Stimulated activated CD8-positive, alpha-beta memory T cell treated with anti-CD3 and anti-CD28 coated beads, Interleukin-15, amount 100 ng/mL, for 48 hours (primary cell): ENCODE data around the gene TCF7.

Experiments
- DNase-seq, 2 donors: peaks; one replicate each; pipeline ENCODE4 v3.0.0-alpha.2; 2020; ENCODE audit warnings: low read depth in 2 of 2

Gene TCF7

DNA sequence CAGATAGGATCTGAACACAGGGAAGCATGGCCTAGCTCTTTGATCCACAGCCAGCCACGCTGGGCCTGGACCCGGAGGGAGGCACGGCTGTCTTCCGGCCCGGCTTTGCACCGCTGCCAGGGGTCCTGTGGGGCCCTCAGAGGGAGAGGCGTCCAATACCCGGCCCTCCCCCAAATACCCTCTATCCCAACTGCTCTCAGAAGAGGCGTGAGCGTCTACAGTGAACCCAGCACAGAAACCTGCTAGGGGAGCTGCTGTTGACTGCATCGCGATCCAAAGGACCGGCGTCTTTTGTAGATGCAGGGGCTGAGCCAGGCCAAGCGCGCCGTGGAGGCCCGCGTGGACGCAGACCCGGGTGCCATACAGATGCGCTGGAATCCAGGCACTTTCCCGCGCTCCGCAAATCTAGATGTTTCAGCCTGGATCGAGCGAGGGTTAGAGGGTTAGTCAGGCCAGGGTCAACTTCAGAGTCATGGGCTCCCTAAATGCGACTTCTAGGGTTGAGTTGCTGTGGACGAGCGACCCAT lies 1.1 kb upstream of the TCF7 start:
- DNase-seq, result no peak

- DNase-seq, result peak; percentile 74 to 75
Observed at GRCh38 chr5:134114886-134115805, 665 bp downstream of the TCF7 start.

DNA sequence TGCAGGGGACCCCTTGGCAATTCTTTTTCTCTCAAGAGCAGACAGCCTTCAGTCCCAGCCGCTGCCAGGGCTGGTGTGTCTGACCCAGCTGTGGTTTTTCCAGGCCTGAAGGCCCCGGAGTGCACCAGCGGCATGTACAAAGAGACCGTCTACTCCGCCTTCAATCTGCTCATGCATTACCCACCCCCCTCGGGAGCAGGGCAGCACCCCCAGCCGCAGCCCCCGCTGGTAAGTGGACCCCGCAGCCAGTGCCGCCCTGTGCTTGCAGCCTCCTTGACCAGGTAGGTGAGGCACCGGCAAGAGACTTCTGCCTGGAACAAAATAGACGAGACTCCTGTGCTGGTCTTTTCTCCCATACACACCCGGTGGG lies 1.3 kb downstream of the TCF7 start:
- DNase-seq, result no peak

- no peak for DNase-seq
Observed at GRCh38 chr5:134116286-134116685, 1.8 kb downstream of the TCF7 start.

DNA sequence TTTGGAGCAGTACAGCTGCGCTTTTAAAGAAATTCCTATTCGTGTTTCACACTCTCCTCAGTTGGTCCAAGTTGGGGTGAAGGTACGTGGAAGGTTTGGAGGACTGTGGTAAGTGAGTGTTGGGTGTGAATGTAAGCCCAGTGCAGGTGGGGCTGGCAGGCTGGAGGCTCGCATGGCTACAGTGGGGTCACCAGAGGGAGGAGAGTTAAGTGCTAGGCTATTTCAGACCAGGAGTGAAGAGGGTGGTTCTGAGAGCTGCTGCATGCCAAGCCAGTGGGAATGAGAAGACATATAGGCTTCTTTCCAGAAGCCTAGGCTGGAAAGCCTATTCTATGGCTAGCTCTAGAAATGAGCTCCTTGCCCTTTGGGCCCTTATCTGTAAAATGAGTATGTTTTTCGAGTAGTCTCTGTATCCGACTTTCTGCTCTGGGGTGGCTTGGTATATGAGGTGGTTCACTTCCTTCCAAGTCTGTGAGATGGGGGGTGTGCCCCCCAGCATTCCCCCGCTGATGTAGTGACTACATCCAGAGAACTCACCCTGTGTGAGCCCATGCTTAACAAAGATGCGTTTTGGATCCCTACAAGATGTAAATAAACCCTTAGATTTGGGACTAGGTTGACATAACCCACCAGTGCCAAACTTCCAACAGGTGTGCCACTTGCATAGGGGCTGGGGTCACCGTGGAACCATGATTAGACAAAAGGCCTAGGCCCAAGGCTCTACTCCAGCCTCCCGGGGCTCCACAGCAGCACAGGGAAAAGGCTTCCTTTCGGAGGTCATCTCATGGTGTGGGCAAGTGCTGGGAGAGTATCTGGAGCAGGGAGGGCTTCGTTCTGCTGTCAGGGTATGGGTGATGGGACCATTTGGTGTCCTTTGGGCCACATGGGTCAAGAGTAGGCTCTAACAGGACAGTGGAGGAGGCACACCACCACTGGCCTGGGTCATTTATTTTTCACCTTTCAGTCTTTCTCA lies 2.6 kb downstream of the TCF7 start:
- DNase-seq, result no peak

- DNase-seq, result no peak
Observed at GRCh38 chr5:134118212-134118835, 3.8 kb downstream of the TCF7 start.

- no peak for DNase-seq
Observed at GRCh38 chr5:134119720-134120119, 5.2 kb downstream of the TCF7 start.

GRCh38 chr5:134120386-134121138 lies 6.1 kb downstream of the TCF7 start:
- no peak for DNase-seq

GRCh38 chr5:134122530-134122929 lies 8.0 kb downstream of the TCF7 start:
- DNase-seq, result no peak

DNA sequence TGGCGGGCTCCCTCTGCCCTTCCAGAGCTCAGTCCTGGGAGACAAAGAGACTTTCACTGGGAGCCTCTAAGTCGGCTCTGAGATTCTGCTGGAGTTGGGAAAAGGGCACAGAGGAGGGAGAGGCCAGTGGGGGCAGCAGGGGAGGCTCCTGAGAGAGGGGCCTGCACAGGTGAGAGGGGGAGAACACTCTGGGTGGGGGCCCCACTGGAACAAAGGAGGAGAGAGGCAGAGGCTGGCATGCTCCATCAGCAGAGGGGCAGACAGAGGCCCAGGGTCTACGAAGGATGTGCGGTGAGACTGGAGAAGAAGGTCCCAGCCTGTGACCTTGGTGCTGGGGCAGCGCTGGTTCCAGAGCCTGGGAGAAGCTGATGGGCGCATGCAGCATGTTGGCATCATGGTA lies 8.9 kb downstream of the TCF7 start:
- no peak for DNase-seq

DNA sequence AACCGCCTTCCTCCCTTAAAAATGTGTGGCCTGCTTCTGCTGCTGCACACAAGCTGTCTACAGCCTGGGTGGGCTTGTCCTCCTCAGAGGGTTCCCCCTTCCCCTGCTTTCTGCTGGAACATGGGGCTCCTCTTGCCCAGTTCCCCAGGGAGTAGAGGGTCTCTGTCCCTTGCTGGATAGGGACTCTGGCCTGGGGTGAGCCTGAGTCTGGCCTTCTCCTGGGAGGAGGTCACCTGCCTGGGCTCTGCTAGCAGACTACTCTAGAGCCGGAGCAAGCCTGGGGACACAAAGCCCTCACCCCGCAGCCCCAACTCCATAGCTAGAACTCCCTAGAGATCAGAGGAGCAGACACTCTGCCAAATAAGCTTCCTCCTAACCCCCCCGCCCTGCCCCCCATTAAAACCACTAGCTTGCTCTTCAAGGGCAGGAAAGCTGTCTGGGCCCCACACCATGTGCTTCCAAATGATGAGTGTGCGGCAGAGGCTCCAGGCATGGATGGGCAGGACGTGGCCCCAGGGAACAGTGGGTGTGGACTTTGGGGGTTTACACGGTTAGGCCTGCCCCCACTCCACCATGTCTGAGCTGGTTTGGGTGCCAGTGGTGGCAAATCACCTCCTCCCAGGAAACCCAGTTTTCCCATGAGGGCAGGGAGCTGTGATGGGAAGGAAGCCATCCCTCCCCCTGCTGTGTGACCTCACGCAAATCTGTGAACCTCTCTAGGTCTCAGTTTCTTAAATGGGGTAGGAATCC lies 10.0 kb downstream of the TCF7 start:
- no peak for DNase-seq

DNA sequence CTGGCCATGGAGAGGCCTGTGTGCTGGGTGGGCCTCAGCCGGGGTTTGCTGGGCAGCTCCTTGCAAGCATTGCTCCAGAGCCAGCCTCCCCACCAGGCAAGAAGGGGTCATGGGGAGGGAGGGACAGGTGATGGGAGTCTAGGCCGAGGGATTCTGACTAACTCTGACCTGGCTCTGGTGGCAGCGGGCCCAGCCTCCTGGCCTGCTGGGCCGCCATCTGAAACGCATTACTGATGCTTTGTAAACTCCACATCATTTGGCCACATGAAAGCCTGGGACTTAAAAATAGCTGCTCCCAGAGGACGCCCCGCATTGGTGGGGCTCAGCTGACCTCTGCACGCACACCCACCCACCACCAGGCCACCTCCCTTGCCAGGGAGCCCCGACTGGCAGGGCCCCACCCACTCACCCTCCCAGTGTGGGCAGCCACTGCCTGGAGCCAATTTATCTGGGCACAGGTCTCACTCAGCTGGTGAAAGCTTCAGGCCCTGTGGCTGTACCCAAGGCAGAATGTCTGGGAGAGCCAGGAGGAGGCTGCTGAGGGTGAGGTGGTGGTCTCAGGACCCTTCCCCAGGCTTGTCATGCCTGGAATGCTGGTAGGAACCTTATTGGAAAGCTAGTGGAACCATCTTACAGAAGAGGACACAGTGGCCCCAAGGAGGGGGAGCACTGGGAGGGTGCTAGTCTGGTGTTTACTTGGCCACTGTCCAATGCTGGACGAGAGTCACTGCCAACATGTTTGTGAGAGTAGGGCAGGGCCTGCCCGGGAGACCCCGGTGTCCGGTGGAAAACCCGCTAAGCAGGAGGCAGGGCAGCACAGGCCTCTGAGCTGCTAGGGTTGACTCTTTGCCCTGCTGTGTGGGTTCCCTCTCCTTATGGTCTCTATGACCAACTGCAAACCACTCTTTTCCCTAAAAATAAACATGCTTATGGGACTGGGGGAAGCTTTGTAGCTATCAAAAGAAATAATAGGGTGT lies 10.8 kb downstream of the TCF7 start:
- DNase-seq, result no peak

DNA sequence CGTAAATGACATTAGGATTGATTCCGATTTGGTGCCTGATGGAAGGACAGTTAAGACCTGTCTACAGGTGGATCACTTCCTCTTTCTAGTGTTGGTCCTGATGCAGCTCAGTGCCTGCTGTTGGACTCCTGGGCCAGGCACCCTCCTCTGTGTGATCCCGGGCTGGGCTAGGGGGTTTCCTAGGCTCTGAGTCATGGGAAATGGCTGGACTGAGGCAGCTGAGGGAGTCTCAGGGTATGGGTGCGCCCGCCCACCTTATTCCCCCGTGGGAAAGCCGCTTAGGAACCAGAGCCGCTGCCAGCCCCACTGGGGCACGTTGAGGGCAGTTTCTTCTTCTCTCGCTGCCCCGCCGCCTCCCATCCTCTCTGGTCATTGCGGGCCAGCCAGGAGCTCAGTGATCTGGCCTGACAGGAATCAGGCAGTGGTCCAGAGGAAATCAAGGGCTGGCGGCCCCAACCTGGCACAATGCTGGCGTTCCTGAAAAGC lies 12.9 kb downstream of the TCF7 start:
- no peak for DNase-seq

DNA sequence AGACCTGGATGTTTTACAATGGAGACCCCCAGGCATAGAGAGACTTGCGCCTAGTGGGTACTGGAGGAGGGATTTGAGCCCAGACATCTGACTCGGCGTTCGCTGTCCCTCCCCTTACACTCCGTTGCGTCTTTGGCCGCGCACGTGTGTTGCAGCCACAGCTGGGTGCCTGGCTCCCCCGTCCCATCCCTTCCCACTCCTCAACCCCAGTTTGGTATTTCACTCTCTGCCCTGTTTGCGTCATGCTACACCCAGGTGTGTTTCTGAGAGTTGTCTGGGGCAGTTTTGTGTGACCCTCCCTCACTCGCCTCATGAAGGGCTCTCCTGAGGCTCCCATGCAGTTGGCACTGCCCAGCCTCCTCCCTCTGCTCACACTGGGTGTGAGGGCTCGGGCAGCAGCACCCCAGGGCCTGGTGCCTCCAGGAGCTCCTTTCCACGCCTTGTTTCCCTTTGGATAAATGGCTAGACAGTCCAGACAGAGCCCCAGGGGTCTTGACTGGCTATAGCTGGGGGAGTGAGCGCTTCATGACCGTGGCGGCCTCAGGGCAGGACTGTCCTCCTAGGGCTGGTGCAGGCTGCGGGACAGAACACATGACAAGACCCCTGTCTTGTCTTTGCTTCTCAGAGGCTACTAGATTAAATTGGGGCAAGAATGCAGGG lies 13.6 kb downstream of the TCF7 start:
- no peak for DNase-seq

DNA sequence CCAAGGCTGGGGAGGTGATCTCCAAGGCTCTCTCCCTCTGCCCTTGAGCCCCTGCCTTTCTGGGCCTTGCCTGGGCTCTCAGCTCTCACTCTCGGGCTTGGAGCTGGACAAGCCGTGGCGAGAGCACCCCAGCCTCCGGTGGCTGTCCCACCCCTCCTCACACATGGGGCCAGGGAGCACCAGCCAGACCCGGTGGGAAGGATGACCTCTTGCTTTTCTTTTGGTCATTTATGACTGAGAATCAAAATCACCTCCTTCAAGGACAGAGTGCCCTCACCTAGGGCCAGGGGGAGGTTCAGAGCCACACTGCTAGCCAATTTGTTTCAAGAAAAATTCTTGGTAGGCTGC lies 14.1 kb downstream of the TCF7 start:
- no peak for DNase-seq

DNA sequence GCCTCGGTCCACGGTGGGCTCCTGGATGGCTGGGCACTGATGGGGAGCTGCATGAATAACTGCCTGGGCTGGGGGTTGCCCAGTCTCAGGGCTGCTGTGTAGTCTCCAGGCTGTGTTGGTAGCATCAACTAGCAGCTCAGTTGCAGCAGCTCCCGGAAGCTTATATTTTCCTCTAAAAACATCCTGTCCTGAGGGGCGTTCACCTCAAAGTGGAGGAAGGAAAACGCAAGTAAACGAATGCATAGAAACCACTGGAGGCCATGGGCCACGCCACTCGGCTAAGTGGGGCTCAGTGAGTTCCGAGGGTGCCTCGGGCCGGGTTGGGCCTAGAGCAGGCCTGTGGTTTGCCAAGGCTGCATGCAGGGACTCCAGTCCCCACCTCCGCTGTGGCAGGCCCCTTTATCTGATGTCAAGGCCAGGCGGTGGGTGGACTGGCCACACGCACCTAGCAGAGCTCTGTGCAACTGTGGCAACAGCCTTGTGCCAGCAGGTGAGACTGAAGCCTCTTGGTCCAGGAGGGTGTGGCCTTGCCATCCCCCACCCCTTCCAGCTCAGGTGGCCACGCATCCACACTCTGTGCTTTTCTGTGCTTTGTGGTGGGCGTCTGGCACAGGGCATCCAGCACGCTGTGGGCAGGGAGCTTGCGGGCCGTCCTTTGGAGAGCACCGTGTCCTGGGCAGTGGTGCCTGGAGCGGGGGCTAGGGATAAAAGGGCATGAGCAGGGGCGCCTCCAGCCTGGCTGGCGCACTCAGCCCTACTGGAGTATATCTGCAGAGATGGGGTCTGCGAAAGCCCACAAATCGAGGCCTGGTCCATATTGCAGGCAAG lies 15.1 kb downstream of the TCF7 start:
- no peak for DNase-seq

GRCh38 chr5:134130239-134130945 lies 15.9 kb downstream of the TCF7 start:
- DNase-seq, result no peak
